Keratinocyte (primary cell): ENCODE measurements around the gene ARHGAP6. TPM values are rescaled to one million over a fixed set of nuclear protein-coding genes. Genes with fewer than 3 reads are reported as not detected.

ENCODE experiments used
- DNase-seq: peaks from one replicate; pipeline ENCODE4 v3.0.0-alpha.2; 2011; ENCODE audit warnings: low read depth, missing footprints, low spot score
- FAIRE-seq: peaks from 2 replicates; lab custom pipeline; 2011; peaks lifted over from hg19 to GRCh38; lab: Jason Lieb, UNC
- H2AFZ ChIP-seq: 2 replicates; pipeline ENCODE4 v1.6.0; 2012; ENCODE audit warnings: low read length, control low read depth, inconsistent platforms; ENCODE audit not compliant: control insufficient read depth
- H3K27ac ChIP-seq: 2 replicates; pipeline ENCODE4 v1.5.1; 2011; ENCODE audit warnings: low read length; ENCODE audit not compliant: control insufficient read depth, insufficient read depth
- H3K27me3 ChIP-seq: 3 replicates; pipeline ENCODE4 v1.6.0; 2011; ENCODE audit warnings: low read length; ENCODE audit not compliant: control insufficient read depth, insufficient read depth; ENCODE audit errors: extremely low read depth
- H3K36me3 ChIP-seq, 2 experiments: 2 replicates in 1 of 2; 3 replicates in 1 of 2; pipeline ENCODE4 v1.5.1; 2011; ENCODE audit warnings: low read length in 2 of 2, mild to moderate bottlenecking in 1 of 2; ENCODE audit not compliant: control insufficient read depth in 2 of 2, insufficient read depth in 2 of 2; ENCODE audit errors: extremely low read depth in 1 of 2
- H3K4me1 ChIP-seq: 3 replicates; pipeline ENCODE4 v1.5.1; 2011; ENCODE audit warnings: low read length; ENCODE audit not compliant: control insufficient read depth, insufficient read depth; ENCODE audit errors: extremely low read depth
- H3K4me2 ChIP-seq: 3 replicates; pipeline ENCODE4 v1.6.0; 2011; ENCODE audit warnings: low read depth, low read length; ENCODE audit not compliant: control insufficient read depth, insufficient read depth; ENCODE audit errors: extremely low read depth
- H3K4me3 ChIP-seq, 3 experiments: fragments of 200-600 bp in 1 of 3; sonication (generic) in 1 of 3; 2 replicates in 2 of 3; 3 replicates in 1 of 3; pipeline ENCODE4 v1.5.1; 2011 to 2016; ENCODE audit warnings: low read length in 3 of 3, mild to moderate bottlenecking in 3 of 3, control low read depth in 2 of 3, inconsistent platforms in 1 of 3, low read depth in 1 of 3, mixed read lengths in 1 of 3, mixed run types in 1 of 3, moderate library complexity in 1 of 3; ENCODE audit not compliant: control insufficient read depth in 2 of 3, insufficient read depth in 2 of 3; ENCODE audit errors: extremely low read depth in 1 of 3
- H3K79me2 ChIP-seq: 2 replicates; pipeline ENCODE4 v1.6.0; 2012; ENCODE audit warnings: low read length; ENCODE audit not compliant: control insufficient read depth, insufficient read depth
- H3K9ac ChIP-seq: 3 replicates; pipeline ENCODE4 v1.6.0; 2011; ENCODE audit warnings: low read length; ENCODE audit not compliant: control insufficient read depth, insufficient read depth; ENCODE audit errors: extremely low read depth
- H3K9me1 ChIP-seq: 3 replicates; pipeline ENCODE4 v1.6.0; 2011; ENCODE audit warnings: low read length; ENCODE audit not compliant: control insufficient read depth, insufficient read depth; ENCODE audit errors: extremely low read depth
- H3K9me3 ChIP-seq: 2 replicates; pipeline ENCODE4 v1.5.1; 2012; ENCODE audit warnings: low read depth, low read length; ENCODE audit not compliant: control insufficient read depth
- H4K20me1 ChIP-seq: 3 replicates; pipeline ENCODE4 v1.6.0; 2011; ENCODE audit warnings: low read length; ENCODE audit not compliant: control insufficient read depth, insufficient read depth; ENCODE audit errors: extremely low read depth
- EZH2 ChIP-seq: IDR thresholded peaks from one replicate; pipeline ENCODE4 v1.6.1; 2012; ENCODE audit warnings: inconsistent platforms, mild to moderate bottlenecking, low read length, moderate library complexity
- dilution Hi-C: fragments of 300-500 bp; cut with MboI; formaldehyde crosslinking; loops from one replicate; pipeline ENCODE4 v1.7.0; 2020; ENCODE audit warnings: low sequenced_read_pairs; ENCODE audit not compliant: extremely low pct_ligation_motif_present
- polyA plus RNA-seq, 5 experiments: library from polyadenylated mRNA; depleted of rRNA in 3 of 5; stranded (reverse) in 3 of 5; stranded (forward) in 1 of 5; unstranded in 1 of 5; fragments of >200 nt; gene quantifications; 1 replicate in 1 of 5; 2 replicates in 3 of 5; 3 replicates in 1 of 5; pipeline versions ENCODE4 v1.2.1 to v1.2.3, GENCODE V29; 2011 to 2012; ENCODE audit warnings: missing spikeins in 2 of 5, low read depth in 1 of 5, low replicate concordance in 1 of 5
- TF ChIP-seq, protein P1 (sequence below), 3 experiments: IDR thresholded peaks in 1 of 3; conservative IDR thresholded peaks in 1 of 3; optimal IDR thresholded peaks in 1 of 3; 2 replicates in 2 of 3; 3 replicates in 1 of 3; pipeline versions ENCODE3 to v1.5.1; 2011; ENCODE audit warnings: low read length in 3 of 3, mild to moderate bottlenecking in 3 of 3, moderate library complexity in 2 of 3, control low read depth in 1 of 3, inconsistent platforms in 1 of 3; ENCODE audit not compliant: insufficient read depth in 2 of 3; ENCODE audit errors: extremely low read depth in 1 of 3

ARHGAP6 gene
- polyA plus RNA-seq, 1 donor (not counting 4 experiments of a cell fraction or from before 2014, with no cell fraction given) = 0.01 TPM

GRCh38 chrX:11562570-11562969 is 103.2 kb downstream of the ARHGAP6 start:
- no peaks in the 10 kb centered on the region for H3K27me3 ChIP-seq
- no peak overlapping the region for H3K4me3 ChIP-seq
- H3K9me1 ChIP-seq = no peaks in the 10 kb centered on the region
- no peaks in the 10 kb centered on the region for H3K9me3 ChIP-seq
- no peaks in the 10 kb centered on the region for H3K79me2 ChIP-seq
- FAIRE-seq = no peak
- no peaks in the 10 kb centered on the region for H3K36me3 ChIP-seq
- H2AFZ ChIP-seq = no peak overlapping the region
- no peak for TF ChIP-seq EZH2
- TF ChIP-seq, protein P1, sequence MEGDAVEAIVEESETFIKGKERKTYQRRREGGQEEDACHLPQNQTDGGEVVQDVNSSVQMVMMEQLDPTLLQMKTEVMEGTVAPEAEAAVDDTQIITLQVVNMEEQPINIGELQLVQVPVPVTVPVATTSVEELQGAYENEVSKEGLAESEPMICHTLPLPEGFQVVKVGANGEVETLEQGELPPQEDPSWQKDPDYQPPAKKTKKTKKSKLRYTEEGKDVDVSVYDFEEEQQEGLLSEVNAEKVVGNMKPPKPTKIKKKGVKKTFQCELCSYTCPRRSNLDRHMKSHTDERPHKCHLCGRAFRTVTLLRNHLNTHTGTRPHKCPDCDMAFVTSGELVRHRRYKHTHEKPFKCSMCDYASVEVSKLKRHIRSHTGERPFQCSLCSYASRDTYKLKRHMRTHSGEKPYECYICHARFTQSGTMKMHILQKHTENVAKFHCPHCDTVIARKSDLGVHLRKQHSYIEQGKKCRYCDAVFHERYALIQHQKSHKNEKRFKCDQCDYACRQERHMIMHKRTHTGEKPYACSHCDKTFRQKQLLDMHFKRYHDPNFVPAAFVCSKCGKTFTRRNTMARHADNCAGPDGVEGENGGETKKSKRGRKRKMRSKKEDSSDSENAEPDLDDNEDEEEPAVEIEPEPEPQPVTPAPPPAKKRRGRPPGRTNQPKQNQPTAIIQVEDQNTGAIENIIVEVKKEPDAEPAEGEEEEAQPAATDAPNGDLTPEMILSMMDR (optimal IDR thresholded peaks at IDR 0.05 in 1 of 3, IDR thresholded peaks at IDR 0.05 in 1 of 3, conservative IDR thresholded peaks at IDR 0.05 in 1 of 3; ENCODE audit: extremely low read depth in 1 of 3, insufficient read depth in 2 of 3, low read length in 3 of 3) = no peak
- no peak overlapping the region for H3K27ac ChIP-seq
- no peaks in the 10 kb centered on the region for H4K20me1 ChIP-seq
- no peaks in the 10 kb centered on the region for H3K4me1 ChIP-seq
- no peak for DNase-seq
- no peak overlapping the region for H3K4me2 ChIP-seq
- H3K9ac ChIP-seq = no peak overlapping the region
- dilution Hi-C loops = no loop called here

- no peaks in the 10 kb centered on the region for H4K20me1 ChIP-seq
- TF ChIP-seq EZH2 = no peak
- TF ChIP-seq, protein P1 (optimal IDR thresholded peaks at IDR 0.05 in 1 of 3, IDR thresholded peaks at IDR 0.05 in 1 of 3, conservative IDR thresholded peaks at IDR 0.05 in 1 of 3; ENCODE audit: extremely low read depth in 1 of 3, insufficient read depth in 2 of 3, low read length in 3 of 3) = peak; percentile 38 to 48 (median 38)
- H3K27ac ChIP-seq = no peak overlapping the region
- no peaks in the 10 kb centered on the region for H3K9me3 ChIP-seq
- DNase-seq (no peak), FAIRE-seq (no peak)
- H3K27me3 ChIP-seq = no peaks in the 10 kb centered on the region
- H3K79me2 ChIP-seq = no peaks in the 10 kb centered on the region
- dilution Hi-C loops = no loop called here
- no peak overlapping the region for H3K4me3 ChIP-seq
- H3K9ac ChIP-seq = no peak overlapping the region
- H3K4me2 ChIP-seq = no peak overlapping the region
- H2AFZ ChIP-seq = no peak overlapping the region
- no peaks in the 10 kb centered on the region for H3K36me3 ChIP-seq
- no peaks in the 10 kb centered on the region for H3K9me1 ChIP-seq
- H3K4me1 ChIP-seq = no peaks in the 10 kb centered on the region
Measured at GRCh38 chrX:11558972-11559371, 106.7 kb downstream of the ARHGAP6 start.
